ENCODE measurements around the gene MTX3. TPM values are rescaled to one million over a fixed set of nuclear protein-coding genes. Genes with fewer than 3 reads are reported as not detected.

MTX3 gene
- total RNA-seq, 2 donors from 2014 or later: 5.3 to 10.7 TPM

GRCh38 chr5:80025069-80025468 is 34.0 kb upstream of the MTX3 start:
- TF ChIP-seq, protein P1, sequence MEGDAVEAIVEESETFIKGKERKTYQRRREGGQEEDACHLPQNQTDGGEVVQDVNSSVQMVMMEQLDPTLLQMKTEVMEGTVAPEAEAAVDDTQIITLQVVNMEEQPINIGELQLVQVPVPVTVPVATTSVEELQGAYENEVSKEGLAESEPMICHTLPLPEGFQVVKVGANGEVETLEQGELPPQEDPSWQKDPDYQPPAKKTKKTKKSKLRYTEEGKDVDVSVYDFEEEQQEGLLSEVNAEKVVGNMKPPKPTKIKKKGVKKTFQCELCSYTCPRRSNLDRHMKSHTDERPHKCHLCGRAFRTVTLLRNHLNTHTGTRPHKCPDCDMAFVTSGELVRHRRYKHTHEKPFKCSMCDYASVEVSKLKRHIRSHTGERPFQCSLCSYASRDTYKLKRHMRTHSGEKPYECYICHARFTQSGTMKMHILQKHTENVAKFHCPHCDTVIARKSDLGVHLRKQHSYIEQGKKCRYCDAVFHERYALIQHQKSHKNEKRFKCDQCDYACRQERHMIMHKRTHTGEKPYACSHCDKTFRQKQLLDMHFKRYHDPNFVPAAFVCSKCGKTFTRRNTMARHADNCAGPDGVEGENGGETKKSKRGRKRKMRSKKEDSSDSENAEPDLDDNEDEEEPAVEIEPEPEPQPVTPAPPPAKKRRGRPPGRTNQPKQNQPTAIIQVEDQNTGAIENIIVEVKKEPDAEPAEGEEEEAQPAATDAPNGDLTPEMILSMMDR (IDR thresholded peaks at IDR 0.05): no peak
- Histone ChIP-seq H3K4me1 (no peaks in the 10 kb centered on the region), H3K9me3 (no peaks in the 10 kb centered on the region), H3K36me3 (no peaks in the 10 kb centered on the region), H3K27me3 (no peaks in the 10 kb centered on the region), H3K27ac (no peak overlapping the region), H3K4me3 (no peak overlapping the region)
- no peak for DNase-seq (ENCODE audit: low spot score)

- H3K4me3 ChIP-seq: no peak overlapping the region
- TF ChIP-seq, protein P1 (IDR thresholded peaks at IDR 0.05): no peak
- no peak for DNase-seq (ENCODE audit: low spot score)
- no peaks in the 10 kb centered on the region for H3K36me3 ChIP-seq
- H3K9me3 ChIP-seq: no peaks in the 10 kb centered on the region
- peaks cover 0 to 6% of the 10 kb centered on the region in 2 donors for H3K4me1 ChIP-seq
- H3K27me3 ChIP-seq: no peaks in the 10 kb centered on the region
- H3K27ac ChIP-seq: no peak overlapping the region
These were observed 19.8 kb upstream of the MTX3 start for GRCh38 chr5:80010754-80011392.

DNA sequence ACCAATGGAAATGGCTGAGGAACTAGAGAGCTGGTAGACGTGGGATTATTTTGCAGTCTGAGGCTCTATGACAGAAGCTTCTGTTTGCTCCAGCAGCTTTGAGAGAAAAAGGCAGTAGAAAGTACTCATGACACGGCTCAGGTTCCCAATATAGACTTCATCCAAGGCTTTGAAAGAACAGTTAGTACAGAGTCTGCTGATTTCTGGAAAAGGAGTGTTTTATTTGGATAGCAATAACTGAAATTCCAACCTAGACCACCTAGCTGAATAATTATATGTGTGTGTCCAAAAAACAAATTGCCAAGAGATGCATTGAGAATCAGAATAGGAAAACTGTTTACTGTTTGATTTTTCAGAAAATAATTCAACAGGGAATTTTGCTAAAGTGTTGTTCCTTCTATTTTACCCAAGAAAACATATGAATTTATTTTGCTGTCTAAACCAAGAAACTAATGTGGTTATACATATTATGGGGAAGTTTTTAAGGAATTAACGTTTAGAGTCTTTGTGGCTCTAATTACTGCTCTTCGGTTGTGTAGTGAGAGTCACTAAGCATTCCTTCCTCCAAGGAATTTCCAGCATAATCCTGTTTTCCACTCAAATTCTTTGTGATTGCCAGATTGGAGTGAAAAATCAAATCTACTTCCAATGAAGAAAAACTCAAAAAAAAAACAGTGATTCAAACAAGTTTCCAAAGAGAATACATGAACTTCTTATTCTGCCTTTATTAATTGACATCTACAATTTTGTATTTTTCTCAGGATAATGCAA is 18.1 kb upstream of the MTX3 start:
- Histone ChIP-seq H3K4me1 (peaks cover 0 to 6% of the 10 kb centered on the region in 2 donors), H3K36me3 (no peaks in the 10 kb centered on the region), H3K9me3 (no peaks in the 10 kb centered on the region), H3K4me3 (no peak overlapping the region), H3K27ac (no peak overlapping the region), H3K27me3 (no peaks in the 10 kb centered on the region)
- TF ChIP-seq, protein P1 (IDR thresholded peaks at IDR 0.05): no peak
- DNase-seq (ENCODE audit: low spot score): no peak

GRCh38 chr5:80002677-80003076 is 11.6 kb upstream of the MTX3 start:
- Histone ChIP-seq H3K27me3 (no peaks in the 10 kb centered on the region), H3K9me3 (no peaks in the 10 kb centered on the region), H3K36me3 (no peaks in the 10 kb centered on the region), H3K4me3 (no peak overlapping the region), H3K4me1 (no peaks in the 10 kb centered on the region), H3K27ac (no peak overlapping the region)
- TF ChIP-seq, protein P1 (IDR thresholded peaks at IDR 0.05): no peak
- no peak for DNase-seq (ENCODE audit: low spot score)

DNA sequence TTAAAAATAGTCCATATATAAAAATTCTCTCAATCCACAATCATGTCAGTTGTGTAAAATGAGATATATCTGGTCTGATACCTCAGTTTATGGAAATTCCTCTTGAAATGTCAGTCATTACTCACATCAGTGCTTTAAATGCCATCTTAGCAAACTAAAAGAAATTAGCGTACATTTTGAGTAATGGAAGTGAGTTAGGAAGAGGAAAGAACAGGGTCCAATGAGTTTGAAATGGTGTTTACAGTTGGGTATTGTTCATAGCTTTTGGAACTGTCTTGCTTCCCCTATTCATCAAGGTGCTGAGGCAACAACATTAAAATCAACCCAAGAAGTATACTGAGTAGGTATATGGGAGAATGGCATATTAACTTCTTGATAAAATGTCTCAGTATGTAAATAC is 8.7 kb upstream of the MTX3 start:
- H3K27me3 ChIP-seq: no peaks in the 10 kb centered on the region
- DNase-seq (ENCODE audit: low spot score): no peak
- H3K9me3 ChIP-seq: no peaks in the 10 kb centered on the region
- H3K4me3 ChIP-seq: no peak overlapping the region
- TF ChIP-seq, protein P1 (IDR thresholded peaks at IDR 0.05): no peak
- no peak overlapping the region for H3K27ac ChIP-seq
- H3K4me1 ChIP-seq: no peaks in the 10 kb centered on the region
- no peaks in the 10 kb centered on the region for H3K36me3 ChIP-seq
